HCT116 (cell line): ENCODE measurements around the gene CCDC117. TPM values are rescaled to one million over a fixed set of nuclear protein-coding genes. Genes with fewer than 3 reads are reported as not detected.
A peak's percentile ranks its signal among the peaks of the same experiment; 100 is the strongest.

Experiments used
- ATAC-seq: fragments of 200-7000 bp; cut with Tn5 transposase; 2 replicates; pipeline ENCODE4 v1.9.1; 2020; ENCODE audit warnings: mild to moderate bottlenecking, moderate library complexity
- BruUV-seq: library from RNA; stranded (reverse); fragments of 400-500 nt; replicated peaks from 2 replicates; lab custom pipeline; 2021; lab: Mats Ljungman, UMichigan
- CTCF ChIA-PET: fragments of 300-600 bp; sonication (Branson Sonifier 250); formaldehyde crosslinking; loops from one replicate; lab custom pipeline; 2021; ENCODE audit warnings: antibody characterized with exemption; lab: Charles Lee
- POLR2A ChIA-PET: fragments of 300-600, 350-600 bp; sonication (Branson Sonifier 250); formaldehyde crosslinking; loops from one replicate; lab custom pipeline; 2021; ENCODE audit warnings: antibody characterized with exemption; lab: Charles Lee
- RAD21 ChIA-PET, 2 experiments: fragments of 300-600 bp; sonication (Branson Sonifier 250); formaldehyde crosslinking; loops; one replicate each; lab custom pipeline; 2023; ENCODE audit warnings: low total read pairs in 2 of 2; ENCODE audit not compliant: uncharacterized antibody in 2 of 2, unreplicated experiment in 2 of 2, low non-redundant PET in 1 of 2; lab: Charles Lee
- DNase-seq: peaks from one replicate; pipeline ENCODE4 v3.0.0-alpha.2; 2010; ENCODE audit warnings: low read depth, low spot score
- H2AFZ ChIP-seq: fragments of 200-600 bp; shearing (Covaris generic), sonication (generic); 2 replicates; pipeline ENCODE4 v1.6.1; 2017; ENCODE audit warnings: low read depth, mixed run types, mixed read lengths, antibody characterized with exemption, low read length; ENCODE audit not compliant: poor library complexity, severe bottlenecking
- H3K27ac ChIP-seq: 2 replicates; pipeline ENCODE4 v1.5.1; 2012; ENCODE audit warnings: low read depth, low read length
- H3K27me3 ChIP-seq: fragments of 200-600 bp; sonication (generic); 2 replicates; pipeline ENCODE4 v1.6.1; 2016; ENCODE audit warnings: mixed run types, low read length, mixed read lengths; ENCODE audit not compliant: insufficient read depth
- H3K36me3 ChIP-seq, 2 experiments: fragments of 200-500 bp in 1 of 2; fragments of 200-600 bp in 1 of 2; sonication (Bioruptor generic) in 1 of 2; sonication (generic) in 1 of 2; 2 replicates each; pipeline versions ENCODE4 v1.5.1 to v1.6.1; 2014 to 2016; ENCODE audit warnings: low read length in 2 of 2, inconsistent platforms in 1 of 2, mixed read lengths in 1 of 2, mixed run types in 1 of 2; ENCODE audit not compliant: insufficient read depth in 2 of 2, control insufficient read depth in 1 of 2
- H3K4me1 ChIP-seq, 2 experiments: fragments of 200-600 bp in 1 of 2; sonication (generic) in 1 of 2; 2 replicates each; pipeline versions ENCODE4 v1.5.1 to v1.6.1; 2012 to 2017; ENCODE audit warnings: low read length in 2 of 2, inconsistent platforms in 1 of 2, mild to moderate bottlenecking in 1 of 2, mixed read lengths in 1 of 2, mixed run types in 1 of 2, moderate library complexity in 1 of 2; ENCODE audit not compliant: insufficient read depth in 2 of 2, control insufficient read depth in 1 of 2
- H3K4me2 ChIP-seq: fragments of 200-600 bp; sonication (generic); 2 replicates; pipeline ENCODE4 v1.6.1; 2017; ENCODE audit warnings: mixed run types, low read length, mixed read lengths
- H3K4me3 ChIP-seq, 2 experiments: fragments of 200-600 bp in 1 of 2; sonication (generic) in 1 of 2; replicated peaks in 1 of 2; 2 replicates each; pipeline ENCODE4 v1.5.1; 2011 to 2016; ENCODE audit warnings: low read length in 2 of 2, control low read depth in 1 of 2, low read depth in 1 of 2, mild to moderate bottlenecking in 1 of 2, mixed read lengths in 1 of 2, mixed run types in 1 of 2
- H3K79me2 ChIP-seq: fragments of 200-600 bp; sonication (generic); 2 replicates; pipeline ENCODE4 v1.6.1; 2017; ENCODE audit warnings: mild to moderate bottlenecking, mixed run types, low read length, moderate library complexity, mixed read lengths; ENCODE audit not compliant: insufficient read depth
- H3K9ac ChIP-seq: fragments of 200-600 bp; sonication (generic); 2 replicates; pipeline ENCODE4 v1.6.1; 2016; ENCODE audit warnings: low read length, mixed read lengths
- H3K9me2 ChIP-seq: fragments of 200-600 bp; sonication (generic), shearing (Covaris generic); 2 replicates; pipeline ENCODE4 v1.6.1; 2017; ENCODE audit warnings: mixed run types, mild to moderate bottlenecking, moderate library complexity; ENCODE audit not compliant: insufficient read depth
- H3K9me3 ChIP-seq, 2 experiments: fragments of 200-500 bp in 1 of 2; fragments of 200-600 bp in 1 of 2; sonication (Bioruptor generic) in 1 of 2; sonication (generic) in 1 of 2; 2 replicates each; pipeline ENCODE4 v1.6.1; 2014 to 2017; ENCODE audit warnings: low read length in 2 of 2, mixed read lengths in 2 of 2, inconsistent platforms in 1 of 2, low read depth in 1 of 2, mild to moderate bottlenecking in 1 of 2, mixed run types in 1 of 2, moderate library complexity in 1 of 2; ENCODE audit not compliant: control insufficient read depth in 1 of 2, insufficient read depth in 1 of 2
- H4K20me1 ChIP-seq: fragments of 200-600 bp; sonication (generic), shearing (Covaris generic); 2 replicates; pipeline ENCODE4 v1.6.1; 2017; ENCODE audit warnings: mixed run types, mild to moderate bottlenecking, moderate library complexity; ENCODE audit not compliant: insufficient read depth
- CBX3 ChIP-seq: IDR thresholded peaks from 2 replicates; pipeline ENCODE4 v1.6.1; 2012; ENCODE audit warnings: low read depth
- EGR1 ChIP-seq: IDR thresholded peaks from 2 replicates; pipeline ENCODE4 v1.6.1; 2012; ENCODE audit warnings: low read depth
- ELF1 ChIP-seq: IDR thresholded peaks from 2 replicates; pipeline ENCODE4 v1.6.1; 2012; ENCODE audit warnings: low read depth, borderline replicate concordance
- EZH2phosphoT487 ChIP-seq: fragments of 200-600 bp; IDR thresholded peaks from 2 replicates; pipeline ENCODE4 v1.6.1; 2018; ENCODE audit warnings: antibody characterized with exemption, borderline replicate concordance
- FOSL1 ChIP-seq: IDR thresholded peaks from 2 replicates; pipeline ENCODE4 v1.6.1; 2012; ENCODE audit warnings: low read depth
- JUND ChIP-seq: IDR thresholded peaks from 2 replicates; pipeline ENCODE4 v1.6.1; 2012
- POLR2A ChIP-seq: IDR thresholded peaks from 2 replicates; pipeline ENCODE4 v1.7.0; 2011; ENCODE audit warnings: borderline replicate concordance; ENCODE audit not compliant: insufficient read depth, insufficient read length; ENCODE audit errors: extremely low read depth
- RAD21 ChIP-seq: IDR thresholded peaks from 2 replicates; pipeline ENCODE4 v1.6.1; 2012; ENCODE audit warnings: low read depth, mild to moderate bottlenecking
- SIN3A ChIP-seq: IDR thresholded peaks from 2 replicates; pipeline ENCODE4 v1.6.1; 2012; ENCODE audit warnings: low read depth
- SP1 ChIP-seq: IDR thresholded peaks from 2 replicates; pipeline ENCODE4 v1.6.1; 2012; ENCODE audit warnings: low read depth
- TCF7L2 ChIP-seq: IDR thresholded peaks from 2 replicates; pipeline ENCODE4 v1.7.0; 2011; ENCODE audit warnings: borderline replicate concordance, inconsistent platforms; ENCODE audit not compliant: insufficient read depth, insufficient read length; ENCODE audit errors: extremely low read depth
- YY1 ChIP-seq: IDR thresholded peaks from 2 replicates; pipeline ENCODE4 v1.6.1; 2011; ENCODE audit warnings: low read length, low read depth, moderate library complexity, mild to moderate bottlenecking; ENCODE audit not compliant: insufficient replicate concordance; ENCODE audit errors: extremely low read depth
- ZFX ChIP-seq: fragments of 450-650 bp; IDR thresholded peaks from 2 replicates; pipeline ENCODE4 v1.6.1; 2017
- ZNF274 ChIP-seq: fragments of 200-500 bp; sonication (Bioruptor generic); IDR thresholded peaks from 2 replicates; pipeline ENCODE4 v1.6.1; 2014; ENCODE audit warnings: mild to moderate bottlenecking, low read depth, low read length, inconsistent platforms
- intact Hi-C: fragments of 100-400 bp; cut with micrococcal nuclease; formaldehyde crosslinking; loops from 2 replicates; pipeline ENCODE4 v1.10.0; 2022
- total RNA-seq: library from RNA; stranded (reverse); gene quantifications from one replicate; pipeline ENCODE4 v1.2.1, GENCODE V29; 2021; ENCODE audit not compliant: unreplicated experiment
- TF ChIP-seq, protein P1 (sequence below): IDR thresholded peaks from 2 replicates; pipeline ENCODE4 v1.6.1; 2012
- TF ChIP-seq, protein P2 (sequence below): IDR thresholded peaks from 2 replicates; pipeline ENCODE4 v1.6.1; 2012
- TF ChIP-seq, protein P3 (sequence below), 3 experiments: fragments of 200-600 bp in 1 of 3; sonication (generic) in 1 of 3; IDR thresholded peaks in 2 of 3; conservative IDR thresholded peaks in 1 of 3; 2 replicates each; pipeline ENCODE4 v1.5.1; 2012 to 2017; ENCODE audit warnings: low read depth in 2 of 3, low read length in 2 of 3, antibody characterized with exemption in 1 of 3, borderline replicate concordance in 1 of 3, control low read depth in 1 of 3, mild to moderate bottlenecking in 1 of 3, mixed read lengths in 1 of 3, mixed run types in 1 of 3, moderate library complexity in 1 of 3; ENCODE audit not compliant: insufficient read depth in 1 of 3
- TF ChIP-seq, protein P4 (sequence below): IDR thresholded peaks from 2 replicates; pipeline ENCODE4 v1.6.1; 2011; ENCODE audit warnings: mild to moderate bottlenecking, low read length, moderate library complexity; ENCODE audit not compliant: insufficient replicate concordance; ENCODE audit errors: extremely low read depth

CCDC117 gene
- total RNA-seq, 1 experiment from 2014 or later: 22.1 TPM

DNA sequence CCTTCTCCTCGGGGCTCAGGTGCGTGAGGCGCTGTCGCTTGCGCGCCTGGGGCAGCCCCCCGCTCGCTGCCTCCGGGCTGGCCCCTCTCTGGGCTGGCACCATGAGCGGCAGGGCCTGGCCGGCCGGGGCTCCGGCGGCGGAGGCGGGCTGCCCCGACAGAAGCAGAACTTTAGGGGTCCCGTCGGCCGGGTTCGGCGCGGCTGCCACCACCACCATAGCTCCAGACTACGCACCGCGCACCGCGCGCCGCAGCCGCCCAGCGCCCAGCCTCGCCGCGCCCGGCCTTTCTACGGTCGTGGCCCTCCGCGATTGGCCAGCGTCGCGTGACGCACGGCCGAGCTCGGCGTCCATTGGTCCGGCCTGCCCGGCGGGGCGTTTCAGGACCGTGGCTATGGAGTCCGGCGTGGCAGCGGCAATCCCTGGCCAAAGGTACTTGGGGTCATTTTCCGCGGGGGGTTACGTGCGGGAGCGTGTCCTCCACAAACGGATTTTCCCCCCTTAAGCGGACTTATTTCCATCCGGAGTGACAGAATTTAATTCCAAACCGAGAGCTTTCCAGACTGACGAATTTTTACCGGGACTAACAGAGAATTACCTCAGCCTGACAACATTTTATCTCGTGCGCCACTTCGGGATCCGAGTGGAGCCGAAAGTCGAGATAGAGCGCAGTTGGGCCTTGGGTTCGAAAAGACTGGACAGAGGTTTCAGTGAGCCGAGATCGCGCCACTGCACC is 28.0 kb downstream of the CCDC117 start, which contains the start of gene XBP1 (continued):
- TF ChIP-seq, protein P1, sequence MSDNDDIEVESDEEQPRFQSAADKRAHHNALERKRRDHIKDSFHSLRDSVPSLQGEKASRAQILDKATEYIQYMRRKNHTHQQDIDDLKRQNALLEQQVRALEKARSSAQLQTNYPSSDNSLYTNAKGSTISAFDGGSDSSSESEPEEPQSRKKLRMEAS: peak; percentile 78; the same call in 1 of the 2 replicates
- no peak for TF ChIP-seq RAD21
- TF ChIP-seq FOSL1: no peak
- TF ChIP-seq, protein P2, sequence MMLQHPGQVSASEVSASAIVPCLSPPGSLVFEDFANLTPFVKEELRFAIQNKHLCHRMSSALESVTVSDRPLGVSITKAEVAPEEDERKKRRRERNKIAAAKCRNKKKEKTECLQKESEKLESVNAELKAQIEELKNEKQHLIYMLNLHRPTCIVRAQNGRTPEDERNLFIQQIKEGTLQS: no peak

DNA sequence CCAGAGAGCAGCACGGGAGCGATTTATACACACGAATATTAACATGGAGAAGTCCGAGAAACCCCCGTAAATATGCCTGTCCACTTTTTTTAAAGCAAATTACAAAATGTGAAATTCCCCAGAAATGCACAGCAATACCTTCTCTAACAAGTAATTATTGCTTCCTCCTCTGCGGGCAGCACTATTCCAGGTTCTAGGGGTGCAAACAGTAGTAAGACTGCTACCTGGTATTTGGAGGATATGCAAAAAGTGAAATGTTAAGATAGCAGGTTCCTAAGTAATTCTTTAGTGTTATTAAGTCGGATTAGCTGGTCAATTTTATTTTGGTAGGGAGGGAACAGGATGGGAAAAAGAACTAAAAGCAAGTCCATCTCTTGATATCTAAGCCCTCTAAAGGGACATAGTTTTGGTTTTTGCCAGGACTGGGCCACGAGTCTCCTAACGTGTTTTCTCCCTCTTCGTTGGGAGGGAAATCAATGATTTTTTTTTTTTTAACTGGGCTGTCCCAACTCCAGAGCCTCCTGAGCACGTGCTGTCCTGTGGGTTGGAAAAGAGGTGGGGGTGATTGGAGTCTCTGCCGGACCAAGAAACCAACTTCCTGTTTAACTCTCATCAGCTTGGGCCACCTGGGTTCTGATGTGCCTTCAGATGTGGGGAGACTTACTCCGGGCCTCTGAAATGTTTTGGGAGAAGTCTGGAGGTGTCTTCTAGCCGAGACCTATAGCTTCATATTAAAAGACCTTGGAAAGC is 29.5 kb downstream of the CCDC117 start:
- CTCF ChIA-PET: interaction anchor here (4.1 kb wide), 1 partner anchor 238 kb away, joined by 14 read pairs; no protein-coding TSS in a partner anchor
- POLR2A ChIA-PET: interaction anchor here (0.7 kb wide), 1 partner anchor 763 kb away, joined by 3 read pairs; no protein-coding TSS in a partner anchor
- peaks cover 2 to 10% of the 10 kb centered on the region in 2 experiments for H3K36me3 ChIP-seq
- no peak overlapping the region for H2AFZ ChIP-seq
- no peak overlapping the region for H3K9ac ChIP-seq
- no peak overlapping the region for H3K27ac ChIP-seq
- peaks cover 48% of the 10 kb centered on the region for H3K79me2 ChIP-seq
- no TSS peak for BruUV-seq
- H4K20me1 ChIP-seq: no peaks in the 10 kb centered on the region
- intact Hi-C loops: no loop called here
- H3K9me3 ChIP-seq: no peaks in the 10 kb centered on the region
- H3K9me2 ChIP-seq: no peaks in the 10 kb centered on the region
- no peak for DNase-seq
- peaks cover 7 to 20% of the 10 kb centered on the region in 2 experiments for H3K4me1 ChIP-seq
- no peak overlapping the region for H3K4me3 ChIP-seq
- no peaks in the 10 kb centered on the region for H3K27me3 ChIP-seq
- peak overlapping the region; percentile 83 for H3K4me2 ChIP-seq
- RAD21 ChIA-PET: interaction anchor here in 1 of 2 experiments (0.5 kb wide), 1 partner anchor 34 kb away, joined by 5 read pairs; no protein-coding TSS in a partner anchor
- ATAC-seq: no peak
- TF ChIP-seq JUND (no peak), EZH2phosphoT487 (no peak), EGR1 (no peak), CBX3 (no peak), SIN3A (no peak), ELF1 (no peak), POLR2A (no peak), YY1 (no peak), ZFX (no peak), TCF7L2 (no peak), SP1 (no peak), ZNF274 (no peak)
- TF ChIP-seq, protein P3, sequence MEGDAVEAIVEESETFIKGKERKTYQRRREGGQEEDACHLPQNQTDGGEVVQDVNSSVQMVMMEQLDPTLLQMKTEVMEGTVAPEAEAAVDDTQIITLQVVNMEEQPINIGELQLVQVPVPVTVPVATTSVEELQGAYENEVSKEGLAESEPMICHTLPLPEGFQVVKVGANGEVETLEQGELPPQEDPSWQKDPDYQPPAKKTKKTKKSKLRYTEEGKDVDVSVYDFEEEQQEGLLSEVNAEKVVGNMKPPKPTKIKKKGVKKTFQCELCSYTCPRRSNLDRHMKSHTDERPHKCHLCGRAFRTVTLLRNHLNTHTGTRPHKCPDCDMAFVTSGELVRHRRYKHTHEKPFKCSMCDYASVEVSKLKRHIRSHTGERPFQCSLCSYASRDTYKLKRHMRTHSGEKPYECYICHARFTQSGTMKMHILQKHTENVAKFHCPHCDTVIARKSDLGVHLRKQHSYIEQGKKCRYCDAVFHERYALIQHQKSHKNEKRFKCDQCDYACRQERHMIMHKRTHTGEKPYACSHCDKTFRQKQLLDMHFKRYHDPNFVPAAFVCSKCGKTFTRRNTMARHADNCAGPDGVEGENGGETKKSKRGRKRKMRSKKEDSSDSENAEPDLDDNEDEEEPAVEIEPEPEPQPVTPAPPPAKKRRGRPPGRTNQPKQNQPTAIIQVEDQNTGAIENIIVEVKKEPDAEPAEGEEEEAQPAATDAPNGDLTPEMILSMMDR (IDR thresholded peaks at IDR 0.05 in 2 of 3, conservative IDR thresholded peaks at IDR 0.05 in 1 of 3; ENCODE audit: borderline replicate concordance in 1 of 3, insufficient read depth in 1 of 3, low read depth in 2 of 3, low read length in 2 of 3): no peak
- TF ChIP-seq, protein P2: no peak
- TF ChIP-seq, protein P4, sequence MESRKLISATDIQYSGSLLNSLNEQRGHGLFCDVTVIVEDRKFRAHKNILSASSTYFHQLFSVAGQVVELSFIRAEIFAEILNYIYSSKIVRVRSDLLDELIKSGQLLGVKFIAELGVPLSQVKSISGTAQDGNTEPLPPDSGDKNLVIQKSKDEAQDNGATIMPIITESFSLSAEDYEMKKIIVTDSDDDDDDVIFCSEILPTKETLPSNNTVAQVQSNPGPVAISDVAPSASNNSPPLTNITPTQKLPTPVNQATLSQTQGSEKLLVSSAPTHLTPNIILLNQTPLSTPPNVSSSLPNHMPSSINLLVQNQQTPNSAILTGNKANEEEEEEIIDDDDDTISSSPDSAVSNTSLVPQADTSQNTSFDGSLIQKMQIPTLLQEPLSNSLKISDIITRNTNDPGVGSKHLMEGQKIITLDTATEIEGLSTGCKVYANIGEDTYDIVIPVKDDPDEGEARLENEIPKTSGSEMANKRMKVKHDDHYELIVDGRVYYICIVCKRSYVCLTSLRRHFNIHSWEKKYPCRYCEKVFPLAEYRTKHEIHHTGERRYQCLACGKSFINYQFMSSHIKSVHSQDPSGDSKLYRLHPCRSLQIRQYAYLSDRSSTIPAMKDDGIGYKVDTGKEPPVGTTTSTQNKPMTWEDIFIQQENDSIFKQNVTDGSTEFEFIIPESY: no peak
- TF ChIP-seq, protein P1: no peak
